HG02852 (cell line): ENCODE results near the gene LYSMD3.
"Not testable (repeated sequence)": the region's sequence is repeated elsewhere in the genome, so short reads cannot be mapped to it uniquely, and the experiment has no call there.

Source experiments
- ATAC-seq: cut with Tn5 transposase; IDR thresholded peaks from one replicate; pipeline ENCODE4 v1.9.1; 2021; ENCODE audit warnings: mild to moderate bottlenecking, moderate library complexity; ENCODE audit not compliant: unreplicated experiment

The LYSMD3 gene

GRCh38 chr5:90529194-90529938 lies at the start of gene LYSMD3:
TSS of gene LYSMD3 (minus strand) at chr5:90529584. CDS start at chr5:90525289, 4,295 bp downstream.
- peak; percentile 88 for ATAC-seq

GRCh38 chr5:90576566-90576965 lies 47.2 kb upstream of the LYSMD3 start:
- ATAC-seq: not testable (repeated sequence)

GRCh38 chr5:90575712-90576111 lies 46.3 kb upstream of the LYSMD3 start:
- no peak for ATAC-seq

- no peak for ATAC-seq
Observed at GRCh38 chr5:90571147-90571773, 41.9 kb upstream of the LYSMD3 start.

GRCh38 chr5:90570034-90570433 lies 40.6 kb upstream of the LYSMD3 start:
- no peak for ATAC-seq

- ATAC-seq: no peak
Observed at GRCh38 chr5:90569084-90569483, 39.7 kb upstream of the LYSMD3 start.

GRCh38 chr5:90565491-90565890 lies 36.1 kb upstream of the LYSMD3 start:
- ATAC-seq: no peak

GRCh38 chr5:90563108-90563507 lies 33.7 kb upstream of the LYSMD3 start:
- no peak for ATAC-seq

- no peak for ATAC-seq
Observed at GRCh38 chr5:90562341-90562740, 33.0 kb upstream of the LYSMD3 start.

GRCh38 chr5:90561766-90562165 lies 32.4 kb upstream of the LYSMD3 start:
- ATAC-seq: no peak

- ATAC-seq: no peak
Observed at GRCh38 chr5:90560771-90561170, 31.4 kb upstream of the LYSMD3 start.

GRCh38 chr5:90558344-90559192 lies 29.2 kb upstream of the LYSMD3 start, which contains the start of gene ADGRV1:
TSS of gene ADGRV1 (plus strand) at chr5:90558797. CDS start at chr5:90558896, 99 bp downstream.
- no peak for ATAC-seq

- ATAC-seq: no peak
Observed at GRCh38 chr5:90557871-90558270, 28.5 kb upstream of the LYSMD3 start.

- ATAC-seq: no peak
Observed at GRCh38 chr5:90557391-90557790, 28.0 kb upstream of the LYSMD3 start.

GRCh38 chr5:90555666-90556065 lies 26.3 kb upstream of the LYSMD3 start:
- no peak for ATAC-seq

- no peak for ATAC-seq
Observed at GRCh38 chr5:90554358-90555006, 25.1 kb upstream of the LYSMD3 start.

- no peak for ATAC-seq
Observed at GRCh38 chr5:90553711-90554110, 24.3 kb upstream of the LYSMD3 start.

GRCh38 chr5:90551376-90551775 lies 22.0 kb upstream of the LYSMD3 start:
- no peak for ATAC-seq

GRCh38 chr5:90550963-90551362 lies 21.6 kb upstream of the LYSMD3 start:
- no peak for ATAC-seq

- ATAC-seq: no peak
Observed at GRCh38 chr5:90549729-90550275, 20.4 kb upstream of the LYSMD3 start.

GRCh38 chr5:90549223-90549622 lies 19.8 kb upstream of the LYSMD3 start:
- ATAC-seq: no peak
